Skeletal muscle satellite cell (primary cell): ENCODE measurements around the gene POLR2E.

Experiments
- H3K27me3 ChIP-seq: 2 replicates; pipeline ENCODE4 v1.7.0; 2013; ENCODE audit warnings: low read length; ENCODE audit not compliant: control insufficient read depth, insufficient read depth
- H3K36me3 ChIP-seq: 2 replicates; pipeline ENCODE4 v1.7.0; 2013; ENCODE audit warnings: mild to moderate bottlenecking, control low read depth, low read length; ENCODE audit not compliant: insufficient read depth
- H3K4me1 ChIP-seq: 2 replicates; pipeline ENCODE4 v1.7.0; 2013; ENCODE audit warnings: low read length; ENCODE audit not compliant: control insufficient read depth, insufficient read depth
- H3K4me2 ChIP-seq: 2 replicates; pipeline ENCODE4 v1.7.0; 2013; ENCODE audit warnings: mild to moderate bottlenecking, low read length
- H3K4me3 ChIP-seq: 2 replicates; pipeline ENCODE4 v1.7.0; 2013; ENCODE audit warnings: low read length
- H3K9ac ChIP-seq: 2 replicates; pipeline ENCODE4 v1.7.0; 2013; ENCODE audit warnings: mild to moderate bottlenecking, low read depth, low read length, moderate library complexity
- H3K9me3 ChIP-seq: replicated peaks from 2 replicates; pipeline ENCODE4 v1.7.0; 2013; ENCODE audit warnings: mild to moderate bottlenecking, control low read depth, low read length

POLR2E gene

DNA sequence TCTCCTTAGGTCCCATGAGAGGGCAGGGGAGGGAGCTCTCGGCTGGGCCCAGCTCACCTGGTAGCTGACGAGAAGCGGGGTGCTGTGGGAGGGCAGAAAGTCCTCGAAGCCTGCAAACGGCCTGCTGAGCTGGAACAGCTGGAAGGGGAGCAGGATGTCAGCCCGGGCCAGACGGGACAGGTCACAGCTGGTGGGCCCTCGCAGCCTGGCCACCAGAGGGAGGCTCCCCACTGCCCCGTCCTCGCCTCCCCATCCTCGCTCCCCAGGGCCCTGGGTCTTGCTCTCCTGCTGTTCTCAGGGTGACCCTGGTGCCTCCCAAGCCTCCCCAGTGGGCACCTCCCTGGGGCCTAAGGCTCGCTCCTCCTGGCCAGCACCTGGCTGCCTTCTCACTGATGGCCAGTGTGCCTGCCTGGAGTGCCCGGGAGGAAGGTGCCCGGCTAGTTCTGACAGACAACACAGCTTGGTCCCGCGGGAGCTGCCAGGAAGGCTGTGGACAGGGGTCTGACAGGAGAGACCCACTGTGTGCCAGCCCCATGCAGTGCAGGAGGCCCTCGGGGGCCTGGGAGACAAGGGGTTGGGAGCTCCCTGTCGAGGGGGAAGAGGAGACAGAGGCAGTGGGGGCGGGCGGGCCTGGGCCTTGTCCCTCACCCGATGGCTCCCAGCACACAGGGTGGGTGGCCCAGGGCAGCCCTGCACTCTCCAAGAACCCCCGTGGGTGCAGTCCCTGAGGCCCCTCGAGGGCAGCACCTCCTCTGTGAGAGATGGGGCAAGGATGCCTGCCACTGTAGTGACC lies 28.9 kb upstream of the POLR2E start:
- H3K9me3 ChIP-seq = no peaks in the 10 kb centered on the region
- no peaks in the 10 kb centered on the region for H3K27me3 ChIP-seq
- H3K4me1 ChIP-seq = peaks cover 25% of the 10 kb centered on the region
- H3K4me2 ChIP-seq = no peak overlapping the region
- peaks cover 79% of the 10 kb centered on the region for H3K36me3 ChIP-seq
- H3K9ac ChIP-seq = no peak overlapping the region
- no peak overlapping the region for H3K4me3 ChIP-seq

DNA sequence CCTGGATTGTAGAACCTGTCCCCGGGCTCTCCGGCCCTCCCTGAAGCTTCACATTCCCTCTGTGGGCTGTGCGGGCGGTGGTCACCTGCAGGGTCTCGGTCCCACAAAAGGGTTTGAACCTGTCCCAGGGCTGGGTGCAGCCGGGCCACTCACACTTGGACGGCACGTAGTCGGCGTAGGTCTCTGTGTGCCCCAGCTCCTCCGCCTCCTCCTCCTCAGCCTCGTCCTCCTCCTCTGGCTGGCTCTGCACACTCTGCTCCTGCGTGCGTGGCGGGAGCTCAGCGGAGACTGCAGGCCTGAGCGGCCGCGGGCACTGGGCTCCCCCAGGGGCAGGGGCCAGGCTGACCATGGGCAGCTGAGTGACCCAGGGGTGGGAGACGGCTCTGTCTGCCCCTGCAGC lies 28.2 kb upstream of the POLR2E start:
- H3K4me2 ChIP-seq = no peak overlapping the region
- H3K36me3 ChIP-seq = peaks cover 86% of the 10 kb centered on the region
- no peak overlapping the region for H3K4me3 ChIP-seq
- no peak overlapping the region for H3K9ac ChIP-seq
- H3K4me1 ChIP-seq = peaks cover 25% of the 10 kb centered on the region
- no peaks in the 10 kb centered on the region for H3K9me3 ChIP-seq
- no peaks in the 10 kb centered on the region for H3K27me3 ChIP-seq

- Histone ChIP-seq H3K4me1 (peaks cover 24% of the 10 kb centered on the region), H3K4me2 (no peak overlapping the region), H3K4me3 (no peak overlapping the region), H3K9me3 (no peaks in the 10 kb centered on the region), H3K9ac (no peak overlapping the region), H3K36me3 (peaks cover 88% of the 10 kb centered on the region), H3K27me3 (no peaks in the 10 kb centered on the region)
Observed at GRCh38 chr19:1122972-1123363, 27.8 kb upstream of the POLR2E start.

- H3K4me2 ChIP-seq = no peak overlapping the region
- no peaks in the 10 kb centered on the region for H3K27me3 ChIP-seq
- peaks cover 88% of the 10 kb centered on the region for H3K36me3 ChIP-seq
- H3K4me3 ChIP-seq = no peak overlapping the region
- H3K9ac ChIP-seq = no peak overlapping the region
- peaks cover 19% of the 10 kb centered on the region for H3K4me1 ChIP-seq
- H3K9me3 ChIP-seq = no peaks in the 10 kb centered on the region
Observed at GRCh38 chr19:1122021-1122971, 27.1 kb upstream of the POLR2E start.

DNA sequence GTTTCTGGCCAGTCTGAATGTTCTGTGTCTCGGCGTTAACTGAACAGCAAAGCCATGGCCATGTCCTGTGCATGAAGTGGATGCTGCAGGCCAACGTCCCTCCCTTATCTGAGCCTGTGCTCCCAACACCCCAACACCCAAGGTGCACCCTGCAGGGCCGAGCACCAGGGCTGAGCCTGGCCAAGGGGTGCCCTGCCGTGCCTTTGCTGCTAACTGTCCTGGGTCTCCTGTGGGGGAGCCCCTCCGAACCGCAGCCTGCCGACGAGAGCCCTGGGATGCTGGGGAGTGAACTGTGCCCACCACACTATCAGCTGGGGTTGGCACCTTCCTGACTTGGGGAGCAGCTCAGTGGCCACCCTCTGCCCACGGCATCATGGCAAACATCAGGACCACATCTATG lies 26.2 kb upstream of the POLR2E start:
- H3K9me3 ChIP-seq = no peaks in the 10 kb centered on the region
- H3K4me1 ChIP-seq = peaks cover 10% of the 10 kb centered on the region
- no peak overlapping the region for H3K4me3 ChIP-seq
- peaks cover 87% of the 10 kb centered on the region for H3K36me3 ChIP-seq
- no peak overlapping the region for H3K9ac ChIP-seq
- no peak overlapping the region for H3K4me2 ChIP-seq
- no peaks in the 10 kb centered on the region for H3K27me3 ChIP-seq

GRCh38 chr19:1119475-1120217 lies 24.5 kb upstream of the POLR2E start:
- Histone ChIP-seq H3K27me3 (no peaks in the 10 kb centered on the region), H3K4me1 (no peaks in the 10 kb centered on the region), H3K9ac (no peak overlapping the region), H3K36me3 (peaks cover 82% of the 10 kb centered on the region), H3K9me3 (no peaks in the 10 kb centered on the region), H3K4me2 (no peak overlapping the region), H3K4me3 (no peak overlapping the region)

DNA sequence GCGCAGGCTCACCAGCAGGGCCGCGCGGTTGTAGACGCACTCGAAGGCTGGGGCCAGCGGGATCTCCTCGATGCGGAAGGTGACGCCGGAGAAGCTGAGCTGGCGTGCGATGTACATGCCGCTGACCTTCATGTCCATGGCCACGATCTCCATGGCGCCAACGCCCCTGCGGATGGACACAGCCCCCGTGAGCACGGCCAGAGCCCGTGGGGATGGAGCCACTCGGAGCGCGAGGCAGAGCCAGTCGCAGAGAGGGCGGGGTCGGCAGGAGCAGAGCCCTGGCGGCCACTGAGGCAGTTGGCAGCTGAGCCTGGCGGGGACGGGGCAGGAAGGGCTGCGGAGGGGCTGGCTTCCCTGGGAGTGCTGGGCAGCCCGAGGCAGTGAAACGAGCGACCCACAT lies 23.8 kb upstream of the POLR2E start:
- no peaks in the 10 kb centered on the region for H3K9me3 ChIP-seq
- H3K4me1 ChIP-seq = peaks cover 3% of the 10 kb centered on the region
- no peaks in the 10 kb centered on the region for H3K27me3 ChIP-seq
- no peak overlapping the region for H3K4me3 ChIP-seq
- H3K9ac ChIP-seq = no peak overlapping the region
- no peak overlapping the region for H3K4me2 ChIP-seq
- peaks cover 81% of the 10 kb centered on the region for H3K36me3 ChIP-seq

GRCh38 chr19:1117654-1118053 lies 22.5 kb upstream of the POLR2E start:
- Histone ChIP-seq H3K9ac (no peak overlapping the region), H3K36me3 (peaks cover 79% of the 10 kb centered on the region), H3K4me3 (no peak overlapping the region), H3K4me2 (no peak overlapping the region), H3K9me3 (no peaks in the 10 kb centered on the region), H3K4me1 (peaks cover 13% of the 10 kb centered on the region), H3K27me3 (no peaks in the 10 kb centered on the region)

GRCh38 chr19:1116726-1117581 lies 21.8 kb upstream of the POLR2E start:
- H3K9me3 ChIP-seq = no peaks in the 10 kb centered on the region
- H3K36me3 ChIP-seq = peaks cover 81% of the 10 kb centered on the region
- H3K9ac ChIP-seq = no peak overlapping the region

DNA sequence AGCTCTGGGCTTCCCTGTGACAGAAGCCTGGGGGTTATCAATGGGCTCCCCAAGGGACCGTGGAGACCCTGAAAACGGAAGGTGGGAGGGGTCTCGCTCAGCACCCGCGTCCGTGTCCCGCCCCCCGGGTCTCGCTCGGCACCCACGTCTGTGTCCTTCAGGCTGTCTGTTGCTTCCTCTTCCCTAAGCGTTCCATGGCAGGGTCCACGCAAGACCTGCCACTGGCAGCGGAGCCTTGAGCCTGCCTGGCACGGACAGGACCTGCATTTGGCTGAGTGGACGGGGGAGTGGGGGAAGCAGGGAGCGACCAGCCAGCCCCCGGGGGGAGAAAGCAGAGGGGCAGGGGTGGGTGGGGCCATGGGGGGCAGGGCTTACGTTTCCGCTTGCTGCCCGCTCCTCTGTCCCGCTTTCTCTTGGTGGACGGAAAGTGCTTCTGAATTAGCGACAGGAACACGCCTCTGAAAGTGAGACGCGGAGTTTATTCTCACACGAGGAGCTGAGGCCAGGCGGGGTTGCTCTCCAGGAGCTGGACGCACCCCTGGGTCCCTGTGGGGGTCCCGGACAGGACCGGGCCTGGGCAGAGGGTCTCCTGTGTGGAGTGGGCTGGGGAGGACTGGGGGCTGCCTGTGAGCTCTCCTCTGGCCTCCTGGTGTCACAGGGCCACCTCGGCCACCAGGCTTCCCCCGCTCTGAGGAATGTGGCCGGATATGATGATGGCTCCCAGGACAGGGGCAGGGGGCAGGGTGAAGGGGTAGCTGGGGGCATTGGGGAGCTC lies 20.7 kb upstream of the POLR2E start:
- Histone ChIP-seq H3K4me2 (no peak overlapping the region), H3K4me3 (no peak overlapping the region), H3K9ac (no peak overlapping the region), H3K36me3 (peaks cover 74% of the 10 kb centered on the region), H3K27me3 (no peaks in the 10 kb centered on the region), H3K4me1 (peaks cover 13% of the 10 kb centered on the region), H3K9me3 (no peaks in the 10 kb centered on the region)

More at GRCh38 chr19:1116726-1117581, 21.8 kb upstream of the POLR2E start:
- peaks cover 13% of the 10 kb centered on the region for H3K4me1 ChIP-seq
- no peaks in the 10 kb centered on the region for H3K27me3 ChIP-seq
- H3K4me2 ChIP-seq = no peak overlapping the region
- no peak overlapping the region for H3K4me3 ChIP-seq
